ENCODE data around the gene HSH2D. TPM values are rescaled to one million over a fixed set of nuclear protein-coding genes. Genes with fewer than 3 reads are reported as not detected.
A peak's percentile ranks its signal among the peaks of the same experiment; 100 is the strongest.

HSH2D gene
- total and polyA plus RNA-seq, 9 of the 15 experiments (the other 6 are each of a cell fraction or from before 2014, with no cell fraction given), result 0.03 to 1.1 (median 0.35) TPM; not detected in 1

GRCh38 chr19:16185123-16185767 is 41.8 kb downstream of the HSH2D start, which contains the start of gene FAM32A (continued):
- TF ChIP-seq MECOM (CRISPR knock-in tag; IDR thresholded peaks at IDR 0.05), result no peak
- no peak for TF ChIP-seq ZNF584 (CRISPR knock-in tag; IDR thresholded peaks at IDR 0.05; ENCODE audit: low read depth)
- no peak for TF ChIP-seq HDAC3 (IDR thresholded peaks at IDR 0.05; ENCODE audit: borderline replicate concordance, partially characterized antibody)
- TF ChIP-seq POLR3G (IDR thresholded peaks at IDR 0.05; ENCODE audit: extremely low read depth, insufficient read length, insufficient replicate concordance), result no peak
- TF ChIP-seq, protein P1, sequence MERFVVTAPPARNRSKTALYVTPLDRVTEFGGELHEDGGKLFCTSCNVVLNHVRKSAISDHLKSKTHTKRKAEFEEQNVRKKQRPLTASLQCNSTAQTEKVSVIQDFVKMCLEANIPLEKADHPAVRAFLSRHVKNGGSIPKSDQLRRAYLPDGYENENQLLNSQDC (CRISPR knock-in tag; IDR thresholded peaks at IDR 0.05), result no peak
- no peak for TF ChIP-seq ARID3A (IDR thresholded peaks at IDR 0.05; ENCODE audit: borderline replicate concordance, low read depth, low read length)
- no peak for TF ChIP-seq NR2C1 (IDR thresholded peaks at IDR 0.05)
- TF ChIP-seq NR2C1 (tag; IDR thresholded peaks at IDR 0.05), result peak; percentile 62
- TF ChIP-seq PURB (CRISPR knock-in tag; IDR thresholded peaks at IDR 0.05; ENCODE audit: low read depth), result no peak
- no peak for TF ChIP-seq ZNF347 (CRISPR knock-in tag; IDR thresholded peaks at IDR 0.05; ENCODE audit: low read depth)
- no peak for TF ChIP-seq TEAD2 (tag; IDR thresholded peaks at IDR 0.05)
- TF ChIP-seq ETS1 (conservative IDR thresholded peaks at IDR 0.05; ENCODE audit: control insufficient read depth, low read depth, low read length), result peak; percentile 41; the same call in 1 of the 2 replicates
- no peak for TF ChIP-seq CREB3 (tag; conservative IDR thresholded peaks at IDR 0.05; ENCODE audit: low read depth)
- TF ChIP-seq MYBL2 (IDR thresholded peaks at IDR 0.05; ENCODE audit: low read depth), result no peak
- TF ChIP-seq MYBL2 (CRISPR knock-in tag; IDR thresholded peaks at IDR 0.05; ENCODE audit: borderline replicate concordance), result no peak
- no peak for TF ChIP-seq RFX7 (CRISPR knock-in tag; IDR thresholded peaks at IDR 0.05)
- no peak for TF ChIP-seq ZNF212 (CRISPR knock-in tag; IDR thresholded peaks at IDR 0.05)
- TF ChIP-seq ZNF41 (CRISPR knock-in tag; conservative IDR thresholded peaks at IDR 0.05), result no peak
- no peak for TF ChIP-seq ZBTB34 (CRISPR knock-in tag; IDR thresholded peaks at IDR 0.05)
- TF ChIP-seq NKRF (IDR thresholded peaks at IDR 0.05; ENCODE audit: borderline replicate concordance), result peak; percentile 79
- TF ChIP-seq SPI1 (IDR thresholded peaks at IDR 0.05; ENCODE audit: borderline replicate concordance, low read depth, low read length), result peak; percentile 73

All from K562 (cell line).